IPS-15b (cell line): ENCODE results near the gene ITGB7.

ENCODE experiments used
- H3K27me3 ChIP-seq: one replicate; pipeline ENCODE4 v1.6.1; 2013; ENCODE audit warnings: low read length; ENCODE audit not compliant: control insufficient read depth, insufficient read depth
- H3K36me3 ChIP-seq: one replicate; pipeline ENCODE4 v1.6.1; 2013; ENCODE audit warnings: low read length; ENCODE audit not compliant: control insufficient read depth, insufficient read depth
- H3K4me1 ChIP-seq: one replicate; pipeline ENCODE4 v1.6.1; 2013; ENCODE audit warnings: mild to moderate bottlenecking, low read length; ENCODE audit not compliant: control insufficient read depth, insufficient read depth
- H3K4me3 ChIP-seq: one replicate; pipeline ENCODE4 v1.5.1; 2013; ENCODE audit warnings: low read depth, low read length
- H3K9ac ChIP-seq: one replicate; pipeline ENCODE4 v1.6.1; 2013; ENCODE audit warnings: low read depth, mild to moderate bottlenecking, low read length
- H3K9me3 ChIP-seq: one replicate; pipeline ENCODE4 v1.6.1; 2013; ENCODE audit warnings: mild to moderate bottlenecking, low read length; ENCODE audit not compliant: control insufficient read depth, insufficient read depth

ITGB7 gene

DNA sequence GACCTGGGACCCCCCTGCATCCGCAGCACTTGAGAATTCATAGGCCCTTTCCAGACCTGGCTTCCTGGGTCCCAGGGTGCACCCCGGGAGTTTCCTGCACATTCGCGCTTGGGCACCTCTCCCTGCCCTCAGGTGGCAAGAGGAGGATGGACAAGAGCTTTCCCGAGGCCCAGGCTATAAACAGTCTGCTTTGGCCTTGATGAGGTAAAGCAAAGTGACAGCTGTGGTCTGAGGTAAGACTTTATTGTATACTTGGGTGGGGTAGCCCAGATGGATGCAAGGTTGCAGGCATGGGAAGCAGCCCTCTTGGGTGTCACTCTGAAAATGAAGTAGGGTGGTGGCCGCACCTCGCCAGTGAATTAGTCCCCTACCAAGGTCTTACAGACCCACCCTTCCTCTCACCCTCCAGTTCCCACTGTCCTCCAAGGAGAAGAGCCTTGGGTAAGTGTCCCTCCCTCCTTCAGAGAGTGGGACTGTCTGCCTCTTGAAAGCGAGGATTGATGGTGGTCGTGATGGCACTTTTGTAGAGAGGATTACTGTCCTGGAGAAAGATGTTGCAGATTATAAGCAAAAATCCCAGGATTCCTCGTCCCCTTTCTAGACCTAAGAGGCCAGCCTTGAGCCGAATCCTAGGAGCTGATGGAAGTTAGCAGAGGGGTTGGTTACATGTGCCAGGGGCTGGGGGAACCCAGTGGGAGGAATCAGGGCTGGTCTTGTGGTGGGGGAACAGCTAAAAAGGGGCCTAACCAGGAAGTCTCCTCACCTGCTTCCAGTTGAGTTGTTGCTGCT is 15.8 kb downstream of the ITGB7 start:
- no peak overlapping the region for H3K9ac ChIP-seq
- peaks cover 36% of the 10 kb centered on the region for H3K27me3 ChIP-seq
- H3K4me1 ChIP-seq = no peaks in the 10 kb centered on the region
- no peak overlapping the region for H3K4me3 ChIP-seq
- no peaks in the 10 kb centered on the region for H3K9me3 ChIP-seq
- peaks cover 14% of the 10 kb centered on the region for H3K36me3 ChIP-seq

DNA sequence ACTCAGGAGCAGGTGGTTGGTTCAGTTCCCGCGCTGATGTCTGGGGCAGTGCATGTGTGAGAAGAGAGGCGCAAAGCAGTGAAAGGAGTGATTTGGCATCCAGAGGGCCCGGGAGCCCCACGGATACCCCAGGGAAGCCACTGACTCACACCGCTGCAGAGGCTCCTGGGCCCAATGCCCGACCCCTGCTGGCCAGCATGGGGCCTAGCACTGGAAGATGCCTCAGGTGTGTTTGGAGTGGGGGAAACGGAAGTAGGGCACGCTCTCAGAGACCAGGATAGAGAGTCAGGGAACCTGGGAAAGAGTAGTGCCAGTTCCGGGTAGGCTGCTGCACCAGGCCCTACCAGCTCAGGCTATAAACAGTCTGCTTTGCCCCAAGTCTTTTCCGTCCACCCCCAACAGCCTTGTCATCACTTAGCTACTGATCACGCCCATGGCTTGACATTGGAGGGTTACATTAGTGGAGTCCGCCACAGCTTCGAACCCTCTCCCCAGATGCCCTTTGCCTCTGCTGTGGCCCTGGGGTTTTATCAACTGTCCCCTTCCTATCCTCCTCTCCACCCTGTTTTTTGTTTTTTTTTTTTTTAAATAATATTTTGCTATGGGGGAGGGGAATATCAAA is 16.8 kb downstream of the ITGB7 start:
- Histone ChIP-seq H3K9me3 (no peaks in the 10 kb centered on the region), H3K27me3 (peaks cover 25% of the 10 kb centered on the region), H3K4me3 (no peak overlapping the region), H3K36me3 (peaks cover 19% of the 10 kb centered on the region), H3K9ac (no peak overlapping the region), H3K4me1 (no peaks in the 10 kb centered on the region)

DNA sequence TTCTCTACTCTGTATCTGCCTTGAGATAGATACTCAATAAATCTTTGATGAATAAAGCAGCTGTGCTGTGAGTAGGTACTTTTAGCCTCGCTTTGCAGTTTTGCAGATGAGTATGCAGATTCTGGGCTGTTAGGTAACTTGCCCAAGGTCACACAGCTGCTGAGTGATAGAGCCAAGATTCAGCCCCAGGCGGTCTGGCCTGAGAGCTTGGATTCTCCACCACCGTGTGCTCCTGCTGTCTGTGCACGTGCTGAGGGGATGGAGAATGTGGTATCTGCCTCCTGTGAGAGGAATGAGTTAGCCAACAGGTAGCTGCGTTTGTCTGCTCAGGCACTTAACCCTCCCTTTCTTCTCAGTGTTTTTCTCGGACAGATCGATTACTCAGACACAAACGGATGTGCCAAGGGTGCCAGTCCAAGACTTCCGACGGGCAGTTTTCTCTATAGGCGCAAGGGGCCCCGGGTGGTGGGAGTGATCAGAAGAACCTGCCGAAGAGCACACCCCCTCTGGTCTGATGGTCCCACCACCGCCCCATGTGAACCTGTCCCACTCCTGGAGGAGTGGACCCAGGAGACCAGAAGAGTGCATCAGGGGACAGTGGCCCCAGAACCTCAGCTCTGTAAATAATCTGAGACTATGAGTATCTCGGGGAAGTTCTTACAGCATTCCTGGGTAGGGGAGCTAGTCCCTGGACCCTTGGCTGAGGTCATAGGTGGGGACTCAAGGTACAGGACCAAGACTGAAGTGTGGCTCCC is 19.7 kb downstream of the ITGB7 start:
- Histone ChIP-seq H3K36me3 (peaks cover 26% of the 10 kb centered on the region), H3K4me3 (no peak overlapping the region), H3K27me3 (peaks cover 6% of the 10 kb centered on the region), H3K4me1 (no peaks in the 10 kb centered on the region), H3K9ac (no peak overlapping the region), H3K9me3 (no peaks in the 10 kb centered on the region)

DNA sequence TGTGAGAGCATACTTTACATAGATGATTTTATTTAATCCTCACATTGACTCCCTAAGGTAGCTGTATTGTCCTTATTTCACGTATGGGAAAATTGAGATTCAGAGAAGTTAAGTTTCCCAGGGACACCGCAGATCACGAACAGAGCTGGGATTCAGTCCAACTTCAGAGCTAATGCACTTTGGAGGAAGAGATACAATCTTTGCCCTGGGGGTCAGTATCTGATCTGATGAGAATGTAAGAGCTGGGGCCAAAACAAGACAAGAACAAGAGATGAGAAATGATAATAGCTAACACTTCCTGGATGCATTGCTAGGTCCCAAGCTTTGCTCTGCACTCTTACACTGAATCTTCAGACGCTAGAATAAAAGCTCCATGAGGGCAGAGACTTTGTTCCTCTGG is 20.3 kb downstream of the ITGB7 start:
- Histone ChIP-seq H3K36me3 (peaks cover 24% of the 10 kb centered on the region), H3K4me3 (no peak overlapping the region), H3K4me1 (peaks cover under 1% of the 10 kb centered on the region), H3K27me3 (peaks cover 6% of the 10 kb centered on the region), H3K9ac (no peak overlapping the region), H3K9me3 (no peaks in the 10 kb centered on the region)

DNA sequence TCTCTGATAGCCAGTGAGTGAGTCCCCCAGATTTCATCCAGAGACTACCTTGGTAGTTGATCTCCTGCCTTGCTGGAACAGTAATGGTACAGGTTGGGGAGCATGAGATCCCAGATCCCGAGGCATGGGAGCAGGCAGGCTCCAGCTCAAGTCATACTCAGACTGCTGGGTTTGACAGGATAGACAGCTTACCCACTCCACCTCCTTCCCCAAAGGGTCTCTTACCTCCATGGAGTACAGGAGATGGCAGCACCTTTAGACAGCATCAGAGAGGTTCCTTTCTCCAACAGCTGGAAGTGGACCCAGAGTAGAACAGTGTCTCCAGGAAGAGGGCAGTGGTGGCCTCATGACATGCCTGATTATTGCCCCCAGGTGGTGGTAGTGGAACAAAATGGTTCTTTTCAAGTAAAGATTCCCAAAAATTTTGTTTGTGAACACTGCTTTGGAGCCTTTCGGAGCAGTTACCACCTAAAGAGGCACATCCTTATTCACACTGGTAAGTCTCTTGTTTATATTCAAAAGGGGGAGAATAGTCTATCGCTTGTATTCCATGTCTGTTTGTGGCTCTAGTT is 21.4 kb downstream of the ITGB7 start:
- Histone ChIP-seq H3K9me3 (no peaks in the 10 kb centered on the region), H3K36me3 (peaks cover 24% of the 10 kb centered on the region), H3K27me3 (peaks cover 6% of the 10 kb centered on the region), H3K4me3 (no peak overlapping the region), H3K4me1 (peaks cover 3% of the 10 kb centered on the region), H3K9ac (no peak overlapping the region)

DNA sequence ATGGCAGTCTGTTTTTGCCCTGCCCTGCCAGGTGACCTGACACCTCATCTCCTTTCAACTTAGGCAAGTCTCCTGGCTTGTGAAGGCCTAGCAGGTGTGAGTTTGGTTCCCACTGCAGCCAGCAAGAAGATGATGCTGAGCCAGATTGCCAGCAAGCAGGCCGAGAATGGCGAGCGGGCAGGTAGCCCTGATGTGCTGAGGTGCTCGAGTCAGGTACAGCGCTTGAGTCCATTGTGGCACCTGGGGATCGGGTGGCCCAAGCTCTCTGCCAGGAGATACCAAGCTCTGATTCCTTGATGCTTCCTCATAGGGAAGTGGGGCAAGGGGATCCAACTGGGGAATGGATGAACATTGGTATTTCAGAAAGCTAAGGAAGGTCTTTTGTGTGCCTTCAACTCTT is 22.2 kb downstream of the ITGB7 start:
- Histone ChIP-seq H3K4me1 (peaks cover 3% of the 10 kb centered on the region), H3K27me3 (peaks cover 7% of the 10 kb centered on the region), H3K9ac (no peak overlapping the region), H3K4me3 (no peak overlapping the region), H3K9me3 (no peaks in the 10 kb centered on the region), H3K36me3 (peaks cover 24% of the 10 kb centered on the region)

DNA sequence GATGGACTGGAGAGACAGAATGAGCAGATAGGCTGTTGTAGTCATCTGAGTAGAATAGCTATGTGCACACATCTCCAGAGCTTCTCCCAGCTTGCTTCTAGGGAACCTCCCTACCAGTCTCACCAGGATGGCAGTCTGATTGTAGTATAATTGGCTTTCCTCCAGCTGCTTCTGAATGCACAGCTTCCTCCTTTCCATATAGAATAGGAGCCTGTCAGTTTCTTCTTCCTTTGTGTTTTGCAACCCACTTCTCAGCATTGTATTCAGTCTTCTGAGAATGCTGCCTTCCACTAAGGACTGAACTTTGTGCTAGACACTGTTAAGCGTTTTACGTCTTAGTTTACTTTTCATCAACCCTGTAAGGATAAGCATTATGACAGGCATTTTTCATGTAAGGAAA is 24.1 kb downstream of the ITGB7 start:
- no peaks in the 10 kb centered on the region for H3K9me3 ChIP-seq
- peaks cover 22% of the 10 kb centered on the region for H3K27me3 ChIP-seq
- peaks cover 24% of the 10 kb centered on the region for H3K36me3 ChIP-seq
- no peak overlapping the region for H3K4me3 ChIP-seq
- H3K4me1 ChIP-seq = peaks cover 3% of the 10 kb centered on the region
- H3K9ac ChIP-seq = no peak overlapping the region

DNA sequence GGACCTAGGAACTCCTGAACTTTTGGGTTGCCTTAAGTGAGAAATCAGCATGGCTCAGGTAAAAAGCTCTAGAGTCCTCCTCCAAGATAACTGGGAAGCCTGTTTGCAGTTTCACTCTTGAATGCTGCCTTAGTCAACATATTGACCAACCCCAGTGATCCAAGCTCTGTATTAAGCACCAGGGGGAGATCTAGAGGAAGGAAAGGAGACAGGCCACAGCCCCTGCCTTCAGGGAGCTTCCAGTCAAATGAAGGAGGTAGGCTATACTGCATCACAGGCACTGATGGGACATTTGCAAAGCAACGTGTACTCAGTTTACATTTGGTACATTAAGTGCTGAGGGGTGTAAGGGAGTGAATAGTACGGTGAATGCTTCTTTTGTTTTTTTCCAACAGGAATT is 25.1 kb downstream of the ITGB7 start:
- Histone ChIP-seq H3K27me3 (peaks cover 29% of the 10 kb centered on the region), H3K9ac (no peak overlapping the region), H3K36me3 (peaks cover 15% of the 10 kb centered on the region), H3K4me3 (peak overlapping the region; percentile 90), H3K9me3 (no peaks in the 10 kb centered on the region), H3K4me1 (peaks cover 3% of the 10 kb centered on the region)

DNA sequence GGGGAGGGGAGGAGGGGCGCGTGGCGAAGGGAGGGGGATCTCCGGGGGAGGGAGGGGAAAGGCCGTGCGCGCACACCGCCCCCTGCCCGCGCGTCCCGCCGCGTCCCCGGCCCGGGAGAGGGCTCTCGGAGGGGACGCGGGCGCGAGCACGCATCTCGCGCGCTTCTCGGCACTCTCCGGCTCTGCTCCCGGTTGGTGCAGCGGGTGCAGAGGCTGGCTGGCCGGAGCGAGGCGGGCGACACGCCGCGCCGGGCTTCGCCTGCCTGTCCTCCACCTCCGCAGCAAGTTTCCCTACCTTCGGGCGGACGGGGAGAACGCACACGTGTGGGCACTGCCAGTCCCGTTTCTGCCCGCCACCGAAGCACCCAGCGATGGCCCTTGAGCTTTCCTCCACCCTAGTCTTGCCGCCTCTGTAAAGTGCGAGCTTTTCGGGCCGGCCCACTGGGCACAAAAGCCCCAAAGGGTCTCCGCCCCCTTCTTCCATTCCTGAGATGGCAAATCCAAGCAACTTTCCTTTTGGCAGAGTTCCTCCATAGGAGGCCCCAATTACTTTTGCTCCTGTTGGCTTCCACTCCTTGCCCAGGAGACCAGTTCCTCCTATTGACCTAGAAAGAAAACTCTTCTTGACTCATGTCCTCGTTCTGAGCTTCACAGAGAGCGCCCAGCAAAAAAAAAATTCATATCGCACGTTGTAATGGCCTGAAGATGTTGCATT is 26.0 kb downstream of the ITGB7 start:
- peak overlapping the region; percentile 79 for H3K9ac ChIP-seq
- peak overlapping the region; percentile 90 for H3K4me3 ChIP-seq
- peaks cover 3% of the 10 kb centered on the region for H3K4me1 ChIP-seq
- H3K36me3 ChIP-seq = peaks cover 11% of the 10 kb centered on the region
- peaks cover 35% of the 10 kb centered on the region for H3K27me3 ChIP-seq
- no peaks in the 10 kb centered on the region for H3K9me3 ChIP-seq

DNA sequence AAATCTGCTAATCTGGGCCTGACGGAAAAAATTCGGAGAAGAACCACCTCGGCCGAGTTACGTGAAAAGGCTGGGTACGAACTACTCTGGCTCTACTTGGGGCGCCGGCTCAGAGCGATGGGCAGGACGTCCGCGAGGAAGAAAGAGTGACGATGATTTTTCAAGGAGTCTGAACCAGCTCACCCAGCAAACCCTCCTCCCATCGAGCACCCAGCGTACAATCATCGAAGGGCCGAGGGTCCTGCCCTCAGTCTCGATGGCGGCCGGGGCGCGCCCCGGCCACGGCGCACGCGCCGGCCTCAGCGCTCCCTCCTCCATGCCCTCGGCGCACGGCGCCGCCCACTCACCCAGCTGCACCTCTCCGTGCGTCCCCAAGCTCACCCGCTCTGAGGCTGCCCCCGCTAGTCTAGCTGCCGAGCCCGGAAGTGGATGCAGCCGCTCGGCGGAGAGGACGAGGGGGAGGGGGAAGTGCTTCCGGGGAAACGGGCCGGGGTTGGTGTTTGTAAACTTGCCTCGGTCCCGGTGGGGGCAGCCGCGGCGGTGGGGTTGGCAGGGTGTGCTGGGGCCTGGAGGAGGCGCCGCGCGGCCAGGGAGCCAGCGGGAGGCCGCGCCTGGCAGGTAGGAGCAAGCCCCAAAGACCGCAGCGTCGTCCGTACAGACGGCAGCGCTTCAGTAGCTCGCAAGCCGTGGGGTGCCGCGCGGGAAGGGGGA is 26.7 kb downstream of the ITGB7 start, which contains the start of the genes CSAD and ZNF740:
CSAD (minus strand) TSS at position 706 of the 711 bp plus-strand sequence. CDS start 7,455 bp downstream, outside the sequence.
ZNF740 (plus strand) TSS at position 503 of the 711 bp plus-strand sequence. CDS start 1,262 bp downstream, outside the sequence.
- Histone ChIP-seq H3K9ac (peak within 1 kb of the TSS; percentile 79), H3K9me3 (no peaks in the 10 kb centered on the region), H3K27me3 (peaks cover 41% of the 10 kb centered on the region), H3K4me1 (peaks cover 7% of the 10 kb centered on the region), H3K36me3 (peaks cover 9% of the 10 kb centered on the region), H3K4me3 (peak within 1 kb of the TSS; percentile 90)
